ENCODE measurements around the gene KAT6B.

The KAT6B gene

DNA sequence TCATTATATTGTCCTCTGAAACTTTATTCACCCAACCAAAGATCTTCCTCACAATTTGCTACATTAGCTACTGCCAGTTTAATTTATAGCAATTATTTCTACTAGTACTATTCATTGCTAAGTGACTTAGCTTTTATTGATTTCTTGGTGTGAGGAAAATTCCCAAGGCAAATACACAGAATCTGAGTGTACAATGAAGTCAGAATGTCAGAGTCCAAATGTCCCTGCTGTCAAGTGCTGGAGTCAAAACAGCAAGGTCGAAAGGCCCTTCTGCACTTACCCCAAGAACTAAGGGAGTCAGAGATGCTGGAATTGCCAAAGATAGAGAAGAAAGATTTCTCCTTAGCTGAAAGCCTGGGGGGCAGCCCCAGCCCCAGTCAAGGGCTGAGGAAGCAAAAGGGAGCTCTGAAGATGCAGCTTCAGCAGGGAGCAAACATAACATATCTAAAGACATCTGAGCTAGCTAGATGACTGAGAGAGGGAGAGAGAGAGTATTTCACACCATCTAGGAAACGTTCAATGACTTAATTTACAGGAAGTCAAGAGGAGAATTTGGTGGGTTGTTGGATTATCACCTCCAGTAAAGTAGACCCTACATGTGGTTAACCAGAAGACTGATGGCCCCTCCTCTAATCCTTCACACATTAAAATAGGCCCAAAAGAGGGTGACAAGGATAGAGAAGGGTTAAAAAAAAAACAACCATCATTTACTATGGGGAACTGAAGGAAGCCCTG, 248.5 kb downstream of the KAT6B start:
- DNase-seq, result no peak

GRCh38 chr10:75076348-75076747, 249.9 kb downstream of the KAT6B start:
- DNase-seq, result no peak

DNA sequence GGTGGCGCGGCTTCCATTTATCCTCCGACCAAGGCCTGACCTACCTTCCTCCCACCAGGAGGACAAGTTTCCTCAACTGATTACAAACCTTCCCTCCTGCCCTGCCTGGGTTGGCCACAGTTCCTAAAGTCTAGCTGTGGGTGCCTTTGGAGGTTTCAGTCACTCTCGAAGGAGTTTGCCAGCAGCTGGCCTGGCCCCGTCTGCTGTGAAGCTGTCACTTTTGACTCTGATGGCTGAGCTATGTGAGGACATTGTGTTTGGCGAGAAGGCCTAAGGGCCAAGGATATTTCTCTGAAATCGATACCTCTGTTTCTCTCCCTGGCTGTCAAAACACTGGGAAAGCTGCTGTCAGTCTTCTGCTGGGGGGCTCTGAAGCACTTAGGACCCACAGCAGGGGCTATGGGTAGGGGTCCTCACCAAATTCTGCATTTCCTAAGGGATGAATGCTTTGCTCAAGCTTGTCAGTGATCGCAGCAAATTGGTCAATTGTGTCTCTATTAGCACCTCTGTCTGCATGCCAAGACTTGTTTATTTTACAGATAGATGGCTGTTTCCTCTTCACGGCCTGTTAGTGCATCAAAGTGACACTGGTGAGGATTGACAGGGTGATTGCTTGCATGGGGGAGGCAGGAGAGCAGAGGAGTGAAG, 253.2 kb downstream of the KAT6B start:
- no peak for DNase-seq

DNA sequence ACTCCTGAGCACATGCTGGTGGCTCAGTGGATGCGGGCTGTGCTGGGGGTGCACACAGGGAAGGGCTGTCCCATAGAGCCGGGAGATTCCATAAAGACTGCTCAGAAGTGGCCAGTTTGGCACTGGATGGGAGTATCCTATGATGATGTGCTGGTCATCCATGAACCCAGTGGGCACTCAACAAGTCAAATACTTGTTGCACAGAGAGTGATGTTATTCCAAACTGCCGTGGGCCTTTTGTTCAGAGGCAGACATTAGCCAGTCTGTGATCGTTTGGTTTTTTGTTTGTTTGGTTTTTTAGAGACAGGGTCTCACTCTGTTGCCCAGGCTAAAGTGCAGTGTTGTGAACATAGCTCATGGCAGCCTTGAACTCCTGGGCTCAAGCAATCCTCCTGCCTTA, 254.2 kb downstream of the KAT6B start:
- no peak for DNase-seq

DNA sequence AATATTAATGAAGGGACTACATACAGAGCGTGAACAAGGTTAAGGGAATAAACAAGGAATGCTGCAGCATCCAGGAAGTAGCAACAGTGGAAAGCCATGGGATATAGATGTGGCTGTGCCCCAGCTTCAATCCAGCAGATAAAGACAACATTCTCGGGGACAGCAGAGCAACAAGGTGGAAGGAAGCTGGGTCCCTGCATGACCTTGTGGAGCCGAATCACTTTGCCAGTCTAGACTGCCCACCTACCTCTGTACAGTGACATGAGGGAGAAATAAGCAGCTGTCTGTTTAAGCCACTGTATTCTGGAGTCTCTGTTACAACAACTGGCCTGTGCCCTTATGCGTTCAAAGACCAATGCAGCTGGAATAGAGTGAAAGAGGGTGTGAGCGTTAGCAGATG, 255.0 kb downstream of the KAT6B start:
- DNase-seq, result no peak

Measured in hippocampal formation (tissue), 2 donors.